DMS153 treated with DMSO at 0.1 percent for 48 hours (cell line): ENCODE data around the gene IPO4.
A peak's percentile ranks its signal among the peaks of the same experiment; 100 is the strongest.
"Not testable (repeated sequence)": the region's sequence is repeated elsewhere in the genome, so short reads cannot be mapped to it uniquely, and the experiment has no call there.

Experiments
- DNase-seq: peaks from one replicate; lab custom pipeline; 2025; ENCODE audit not compliant: unreplicated experiment; lab: John Stamatoyannopoulos, UW

Gene IPO4, protein sequence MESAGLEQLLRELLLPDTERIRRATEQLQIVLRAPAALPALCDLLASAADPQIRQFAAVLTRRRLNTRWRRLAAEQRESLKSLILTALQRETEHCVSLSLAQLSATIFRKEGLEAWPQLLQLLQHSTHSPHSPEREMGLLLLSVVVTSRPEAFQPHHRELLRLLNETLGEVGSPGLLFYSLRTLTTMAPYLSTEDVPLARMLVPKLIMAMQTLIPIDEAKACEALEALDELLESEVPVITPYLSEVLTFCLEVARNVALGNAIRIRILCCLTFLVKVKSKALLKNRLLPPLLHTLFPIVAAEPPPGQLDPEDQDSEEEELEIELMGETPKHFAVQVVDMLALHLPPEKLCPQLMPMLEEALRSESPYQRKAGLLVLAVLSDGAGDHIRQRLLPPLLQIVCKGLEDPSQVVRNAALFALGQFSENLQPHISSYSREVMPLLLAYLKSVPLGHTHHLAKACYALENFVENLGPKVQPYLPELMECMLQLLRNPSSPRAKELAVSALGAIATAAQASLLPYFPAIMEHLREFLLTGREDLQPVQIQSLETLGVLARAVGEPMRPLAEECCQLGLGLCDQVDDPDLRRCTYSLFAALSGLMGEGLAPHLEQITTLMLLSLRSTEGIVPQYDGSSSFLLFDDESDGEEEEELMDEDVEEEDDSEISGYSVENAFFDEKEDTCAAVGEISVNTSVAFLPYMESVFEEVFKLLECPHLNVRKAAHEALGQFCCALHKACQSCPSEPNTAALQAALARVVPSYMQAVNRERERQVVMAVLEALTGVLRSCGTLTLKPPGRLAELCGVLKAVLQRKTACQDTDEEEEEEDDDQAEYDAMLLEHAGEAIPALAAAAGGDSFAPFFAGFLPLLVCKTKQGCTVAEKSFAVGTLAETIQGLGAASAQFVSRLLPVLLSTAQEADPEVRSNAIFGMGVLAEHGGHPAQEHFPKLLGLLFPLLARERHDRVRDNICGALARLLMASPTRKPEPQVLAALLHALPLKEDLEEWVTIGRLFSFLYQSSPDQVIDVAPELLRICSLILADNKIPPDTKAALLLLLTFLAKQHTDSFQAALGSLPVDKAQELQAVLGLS

DNA sequence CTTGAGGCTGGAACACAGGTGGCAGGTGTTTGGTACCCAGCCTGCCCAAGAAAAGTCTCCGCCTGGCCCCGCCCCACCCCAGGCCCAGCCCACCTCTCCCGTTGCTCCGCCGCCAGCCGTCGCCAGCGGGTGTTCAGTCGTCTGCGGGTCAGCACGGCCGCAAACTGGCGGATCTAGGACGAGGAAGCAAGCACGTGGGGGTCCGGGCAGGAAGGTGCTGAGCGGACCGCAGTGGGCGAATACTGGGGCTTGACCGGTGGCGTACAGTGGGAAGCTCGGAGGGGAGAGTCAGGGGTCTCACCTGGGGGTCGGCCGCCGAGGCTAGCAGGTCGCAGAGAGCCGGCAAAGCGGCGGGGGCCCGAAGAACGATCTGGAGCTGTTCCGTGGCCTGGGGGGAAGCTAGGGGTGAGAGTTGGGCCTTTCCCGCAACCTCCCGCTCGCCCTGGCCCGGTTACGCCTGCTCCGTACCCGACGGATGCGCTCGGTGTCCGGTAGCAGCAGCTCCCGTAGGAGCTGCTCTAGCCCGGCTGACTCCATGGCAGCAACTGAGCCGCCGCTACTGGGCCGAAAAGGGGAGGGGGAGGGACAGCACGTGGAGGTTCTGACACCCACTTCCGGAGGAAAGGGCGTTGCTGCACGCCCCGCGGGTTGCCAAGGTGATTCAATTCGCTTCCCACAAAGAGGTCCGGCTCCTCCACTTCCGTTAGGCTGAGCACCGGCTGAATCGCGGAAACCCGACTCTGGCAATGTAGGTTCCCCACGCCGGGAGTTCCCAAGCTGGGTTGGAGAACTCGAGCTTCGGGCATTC lies at the start of gene IPO4:
IPO4 (minus strand) TSS at position 566 of the 808 bp plus-strand sequence; CDS start at position 537, 29 bp downstream.
- DNase-seq, result peak; percentile 95

DNA sequence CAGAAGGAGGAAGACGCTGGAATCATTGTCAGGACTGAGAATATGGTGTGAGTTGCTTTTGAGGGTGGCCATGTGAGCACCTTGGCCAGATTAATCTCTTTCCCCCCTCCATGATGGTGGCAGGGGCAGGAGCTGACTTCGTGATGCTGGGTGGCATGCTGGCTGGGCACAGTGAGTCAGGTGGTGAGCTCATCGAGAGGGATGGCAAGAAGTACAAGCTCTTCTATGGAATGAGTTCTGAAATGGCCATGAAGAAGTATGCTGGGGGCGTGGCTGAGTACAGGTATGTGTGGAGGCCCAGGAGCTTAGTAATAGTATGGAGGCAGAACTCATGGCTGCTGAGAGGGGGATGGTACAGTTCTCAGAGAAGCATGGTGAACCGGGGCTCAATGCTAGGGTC lies 49.5 kb upstream of the IPO4 start:
- no peak for DNase-seq

DNA sequence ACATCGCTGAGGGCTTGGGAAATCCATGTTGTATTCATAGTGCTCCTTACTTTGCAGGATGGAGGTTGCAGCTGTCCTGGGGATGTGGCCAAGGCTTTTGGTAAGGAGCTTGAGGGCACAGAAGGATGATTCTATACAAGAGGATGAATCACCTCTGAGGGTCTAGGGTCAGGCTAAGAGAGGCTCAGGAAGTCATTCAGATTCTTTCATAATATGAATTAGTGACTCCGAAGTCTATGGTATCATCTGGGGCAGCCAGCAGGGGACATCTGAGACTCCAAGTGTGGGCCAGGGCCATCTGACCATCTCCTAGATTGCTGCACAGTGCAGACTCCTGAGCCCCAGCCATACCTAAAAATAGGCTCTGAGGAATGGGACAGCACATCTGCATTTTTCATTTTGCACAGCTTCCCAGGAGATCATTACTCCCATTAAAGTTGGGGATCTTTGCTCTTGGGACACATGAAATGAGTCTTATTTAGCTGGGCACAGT lies 48.9 kb upstream of the IPO4 start:
- no peak for DNase-seq

DNA sequence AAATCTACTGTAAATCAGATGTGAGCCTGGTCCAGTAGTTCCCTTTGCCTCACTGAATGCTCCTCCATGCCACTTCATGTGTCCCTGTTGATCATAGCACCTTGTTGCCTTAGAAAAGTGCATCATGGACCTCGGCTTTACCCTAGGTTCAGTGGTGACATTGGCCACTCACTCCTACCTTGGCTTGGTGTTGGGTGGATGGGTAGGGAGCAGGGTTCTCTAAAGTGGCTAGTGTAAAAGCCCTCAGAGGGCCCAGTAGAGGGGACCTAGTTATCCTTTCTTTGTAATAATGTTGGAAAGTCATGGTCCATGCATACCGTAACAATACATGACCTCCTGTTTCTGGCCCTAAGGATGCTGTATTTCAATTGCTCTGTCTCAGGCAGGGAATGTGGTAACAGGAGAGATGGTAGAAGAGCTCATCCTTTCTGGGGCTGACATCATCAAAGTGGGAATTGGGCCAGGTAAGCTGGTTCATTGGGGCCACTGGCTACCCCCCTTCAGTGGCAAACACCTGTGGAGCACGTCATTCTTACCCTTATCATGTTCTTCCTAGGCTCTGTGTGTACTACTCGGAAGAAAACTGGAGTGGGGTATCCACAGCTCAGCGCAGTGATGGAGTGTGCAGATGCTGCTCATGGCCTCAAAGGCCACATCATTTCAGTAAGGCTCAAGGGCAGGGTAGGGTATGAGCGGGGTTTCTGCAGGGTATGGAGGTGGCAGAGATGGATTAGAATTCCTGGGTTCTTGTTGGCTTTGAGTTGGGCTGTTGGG lies 48.3 kb upstream of the IPO4 start:
- DNase-seq, result no peak

DNA sequence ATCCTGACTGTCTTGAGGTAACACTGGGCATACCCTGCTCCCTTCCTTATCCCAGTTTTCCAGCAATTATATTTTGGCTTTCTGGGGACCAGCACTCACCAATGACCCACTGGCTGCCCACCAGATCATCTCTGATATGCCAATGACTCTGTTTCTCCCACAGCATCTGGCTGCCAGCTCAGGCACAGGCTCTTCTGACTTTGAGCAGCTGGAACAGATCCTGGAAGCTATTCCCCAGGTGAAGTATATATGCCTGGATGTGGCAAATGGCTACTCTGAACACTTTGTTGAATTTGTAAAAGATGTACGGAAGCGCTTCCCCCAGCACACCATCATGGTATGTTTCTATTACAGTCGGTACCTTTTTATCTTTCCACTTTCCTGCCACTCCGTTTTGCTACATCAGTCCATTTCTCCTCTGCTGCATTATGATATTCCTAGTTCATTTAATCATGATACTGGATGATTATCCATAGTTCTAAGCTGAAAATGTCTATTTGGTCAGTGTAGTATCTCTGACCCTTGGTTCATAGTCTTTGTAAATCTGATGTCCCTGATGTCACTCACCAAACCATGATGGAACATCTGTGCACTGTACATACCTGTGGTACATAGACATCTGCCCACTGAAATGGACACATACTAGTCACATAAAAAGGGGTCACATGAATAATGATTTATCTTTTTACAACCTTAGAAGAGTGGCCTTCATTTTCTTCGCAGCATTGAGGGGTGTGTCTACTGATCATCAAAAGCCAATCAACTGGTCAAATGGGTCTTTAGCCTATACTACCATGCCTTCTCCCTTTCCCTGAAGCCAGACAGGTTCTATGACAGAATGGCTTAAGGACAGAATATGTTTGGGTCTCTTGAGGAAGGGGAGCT lies 47.4 kb upstream of the IPO4 start:
- DNase-seq, result no peak

DNA sequence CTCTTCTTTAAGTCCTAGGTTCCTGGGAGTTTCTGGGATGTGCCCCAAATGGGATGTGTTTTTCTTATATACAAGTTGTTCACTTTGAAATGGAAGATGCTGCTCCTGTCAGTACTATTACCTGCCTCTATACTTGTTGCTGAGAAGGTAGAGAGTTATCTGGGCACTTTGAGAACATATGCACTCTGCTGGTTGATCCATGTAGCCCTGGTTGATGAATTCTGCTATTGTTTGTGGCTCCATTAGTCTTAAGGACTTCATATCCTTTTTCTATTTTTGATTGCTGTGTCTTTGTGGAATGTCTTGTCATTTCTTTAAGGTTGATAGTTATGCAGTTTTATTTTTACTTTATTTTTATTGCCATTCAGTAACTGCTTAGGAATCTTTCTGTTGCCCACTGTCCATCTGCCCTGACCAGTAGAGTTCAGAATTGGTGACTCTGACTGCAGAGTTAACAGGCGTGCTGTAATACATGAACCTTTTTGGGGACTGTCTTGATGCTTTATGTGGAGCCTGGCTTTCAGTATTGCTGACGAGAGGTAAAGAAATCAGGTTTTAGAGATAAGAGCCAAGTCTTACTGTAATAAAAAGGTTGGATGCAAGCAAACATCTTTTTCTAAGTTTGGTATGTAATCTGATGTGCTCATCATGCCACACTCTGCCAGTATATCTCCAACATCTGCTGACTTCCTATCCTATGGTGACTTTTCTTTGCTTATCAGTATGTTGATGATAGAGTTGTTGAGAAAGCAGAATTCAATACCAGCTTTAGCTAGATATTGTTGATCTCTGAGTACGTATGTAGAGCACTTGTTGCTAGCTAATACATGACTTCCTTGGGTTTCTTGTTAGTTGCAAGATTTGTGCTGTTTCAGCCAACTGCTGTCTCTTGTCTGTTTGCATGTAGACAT lies 45.7 kb upstream of the IPO4 start:
- no peak for DNase-seq

DNA sequence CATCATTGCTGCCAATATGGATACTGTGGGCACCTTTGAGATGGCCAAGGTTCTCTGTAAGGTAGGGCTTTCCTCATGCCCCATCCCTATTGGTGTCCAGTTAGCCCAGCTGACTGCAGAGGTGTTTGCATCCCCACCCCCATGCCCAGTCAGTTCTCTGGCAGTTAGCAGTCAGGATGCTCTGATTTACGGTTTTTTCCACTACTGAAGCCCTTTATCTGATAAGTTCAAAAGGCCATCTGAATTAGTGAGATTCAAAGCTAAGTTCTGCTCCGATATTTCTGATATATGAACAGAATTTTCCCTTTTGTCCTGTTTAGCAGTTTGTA lies 44.9 kb upstream of the IPO4 start:
- no peak for DNase-seq

DNA sequence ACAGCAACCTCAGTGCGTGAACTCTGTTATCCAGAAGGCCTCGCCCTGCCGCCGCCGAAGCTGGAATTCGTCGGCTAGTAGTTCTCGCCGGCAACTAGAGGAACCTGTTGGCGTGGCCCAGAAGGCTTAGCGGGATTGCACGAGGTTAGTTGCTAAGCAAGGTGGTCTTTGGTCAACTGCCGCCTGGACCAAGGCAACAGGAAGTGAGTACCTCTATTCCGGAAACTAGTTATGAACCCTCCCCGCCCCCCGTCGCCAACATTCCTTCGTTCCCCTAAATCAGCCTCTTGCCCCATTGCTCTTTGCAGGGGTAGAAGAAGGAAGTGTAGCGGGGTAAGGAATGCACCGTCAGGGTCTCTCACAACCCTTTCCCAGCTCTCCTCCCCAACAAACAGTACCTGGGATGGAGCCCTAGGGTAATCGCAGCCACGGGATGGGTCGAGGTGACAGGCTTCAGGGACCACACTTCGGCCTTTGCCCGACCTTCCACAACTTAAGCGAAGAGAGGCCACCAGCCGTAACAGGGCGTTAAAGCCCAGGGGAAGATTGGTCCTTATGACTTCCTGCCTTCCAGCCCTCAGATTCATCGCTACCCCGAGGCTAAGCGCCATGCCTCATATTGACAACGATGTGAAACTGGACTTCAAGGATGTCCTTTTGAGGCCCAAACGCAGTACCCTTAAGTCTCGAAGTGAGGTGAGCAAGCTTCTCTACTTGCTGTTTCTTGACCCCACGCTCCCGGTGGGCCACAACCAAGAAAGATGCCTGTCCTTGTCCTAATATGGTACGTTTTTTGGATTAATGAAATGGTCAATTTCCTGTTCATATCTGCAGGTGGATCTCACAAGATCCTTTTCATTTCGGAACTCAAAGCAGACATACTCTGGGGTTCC lies 44.3 kb upstream of the IPO4 start, which contains the start of gene GMPR2:
GMPR2 (plus strand) TSS at position 285 of the 893 bp plus-strand sequence; CDS start at position 610, 325 bp downstream.
- peak; percentile 76 for DNase-seq

DNA sequence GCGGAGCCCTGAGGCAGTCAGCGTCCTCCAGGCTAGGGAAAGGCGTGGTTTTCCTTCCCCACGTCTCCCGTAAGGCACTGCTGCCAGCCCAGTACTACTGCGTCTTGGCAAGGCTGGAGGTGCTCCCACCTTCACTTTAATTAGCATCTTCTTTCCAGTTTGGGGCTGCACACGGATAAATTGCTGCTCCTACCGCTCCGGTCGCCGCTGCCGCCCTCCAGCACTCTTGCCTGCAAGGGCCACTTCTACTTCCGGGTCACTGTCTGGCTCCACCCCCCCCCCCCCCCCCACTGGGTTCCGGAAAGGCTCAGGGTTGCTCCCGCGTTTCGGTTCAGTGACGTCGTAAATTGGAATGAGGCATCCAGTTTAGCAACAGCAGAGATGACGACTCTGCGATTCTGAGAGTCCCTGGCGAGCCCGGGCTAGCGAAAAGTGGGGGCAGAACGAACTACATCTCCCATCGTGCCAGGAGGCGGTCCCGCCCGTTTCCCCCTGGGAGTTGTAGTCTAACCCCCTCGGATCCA lies 43.6 kb upstream of the IPO4 start, which contains the start of gene NEDD8:
NEDD8 (minus strand) TSS at position 247 of the 524 bp plus-strand sequence; CDS start at position 147, 100 bp downstream.
- peak; percentile 76 for DNase-seq

DNA sequence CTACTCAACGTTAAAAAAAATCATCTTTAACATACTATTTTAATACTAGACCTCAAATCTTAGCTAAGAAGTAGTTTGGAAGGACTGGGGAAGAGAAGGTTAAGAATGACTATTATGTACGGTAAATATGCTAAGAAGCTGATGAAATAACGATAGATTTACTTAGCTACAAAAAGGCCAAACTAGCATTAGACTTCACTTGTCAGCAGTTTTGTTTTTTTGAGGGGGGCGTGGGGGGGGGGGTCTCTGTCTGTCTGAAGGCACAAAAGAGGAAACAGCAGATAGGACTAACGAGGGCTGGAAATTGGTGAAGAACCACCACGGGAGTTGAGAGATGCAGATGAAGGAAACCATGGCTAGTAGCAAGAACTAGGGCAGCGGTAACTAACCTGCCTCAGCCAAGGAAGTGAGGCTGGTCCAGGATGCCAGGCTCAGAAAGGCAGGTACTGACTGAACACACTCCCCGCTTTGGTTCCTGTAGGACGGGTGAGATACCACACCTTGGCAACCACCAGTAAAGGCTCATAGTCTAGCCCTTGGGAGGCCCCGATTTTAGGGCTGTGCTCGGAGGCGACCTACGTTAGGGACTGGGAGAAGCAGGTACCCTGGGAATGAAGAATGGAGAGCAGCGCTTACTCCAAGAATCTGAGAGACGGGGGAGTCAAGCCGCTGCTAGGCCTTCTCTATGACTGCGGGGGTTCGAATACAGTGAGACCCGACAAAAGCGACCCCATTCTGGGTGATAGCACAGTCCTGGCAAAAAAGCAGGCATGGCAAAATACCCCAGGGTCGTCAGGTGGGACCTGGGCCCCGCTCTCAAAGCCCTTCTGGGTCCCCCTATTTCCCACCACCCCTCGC lies 42.9 kb upstream of the IPO4 start:
- no peak for DNase-seq

DNA sequence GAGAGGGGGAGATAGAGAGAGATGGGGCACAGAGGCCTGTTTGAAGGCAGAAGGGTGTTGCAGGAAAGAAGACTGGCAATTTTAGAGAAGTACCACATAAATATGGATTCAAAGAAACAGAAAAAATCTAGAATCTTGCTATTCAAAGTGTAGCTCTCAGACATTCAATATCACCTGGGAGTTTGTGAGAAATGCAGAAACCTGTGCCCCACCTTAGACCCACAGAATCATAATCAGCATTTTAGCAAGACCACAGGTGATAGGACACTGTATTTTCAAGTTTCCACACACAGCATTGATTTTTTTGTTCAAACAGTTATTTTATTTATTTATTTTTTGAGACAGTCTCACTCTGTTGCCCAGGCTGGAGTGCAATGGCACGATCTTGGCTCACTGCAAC lies 40.3 kb upstream of the IPO4 start:
- DNase-seq, result no peak

DNA sequence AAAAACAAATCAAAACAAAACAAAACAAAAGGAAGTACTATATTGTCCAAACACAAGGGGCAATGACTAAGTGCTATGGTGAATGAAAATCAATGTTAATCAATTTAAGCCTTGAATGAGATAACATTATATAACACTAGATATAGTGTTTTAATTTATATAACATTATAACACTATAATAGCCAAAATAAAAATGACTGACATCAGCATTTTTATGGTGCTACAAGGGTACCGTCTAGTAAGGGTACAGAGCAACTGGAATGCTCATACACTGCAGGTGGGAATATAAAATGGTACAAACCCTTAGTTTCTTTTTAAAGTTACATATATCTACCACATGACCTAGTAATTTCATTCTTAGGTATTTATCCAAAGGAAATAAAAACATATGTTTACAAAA lies 37.9 kb upstream of the IPO4 start:
- DNase-seq, result no peak

DNA sequence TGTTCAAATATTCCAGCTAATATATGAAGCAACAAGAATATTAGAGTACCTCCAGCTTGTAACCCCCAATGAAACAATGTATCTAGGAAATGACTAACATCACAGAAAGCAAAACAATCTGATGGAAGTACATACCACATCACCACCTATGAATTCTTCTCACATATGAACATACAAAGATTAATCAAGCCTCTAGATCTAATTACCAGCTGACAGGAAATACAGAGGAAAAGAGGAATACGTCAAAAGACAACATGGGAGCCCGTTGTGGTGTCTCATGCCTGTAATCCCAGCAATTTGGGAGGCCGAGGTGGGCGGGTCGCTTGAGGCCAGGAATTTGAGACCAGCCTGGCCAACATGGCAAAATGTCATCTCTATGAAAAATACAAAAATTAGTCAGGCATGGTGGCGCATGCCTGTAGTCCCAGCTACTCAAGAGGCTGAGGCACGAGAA lies 36.0 kb upstream of the IPO4 start:
- DNase-seq, result no peak

DNA sequence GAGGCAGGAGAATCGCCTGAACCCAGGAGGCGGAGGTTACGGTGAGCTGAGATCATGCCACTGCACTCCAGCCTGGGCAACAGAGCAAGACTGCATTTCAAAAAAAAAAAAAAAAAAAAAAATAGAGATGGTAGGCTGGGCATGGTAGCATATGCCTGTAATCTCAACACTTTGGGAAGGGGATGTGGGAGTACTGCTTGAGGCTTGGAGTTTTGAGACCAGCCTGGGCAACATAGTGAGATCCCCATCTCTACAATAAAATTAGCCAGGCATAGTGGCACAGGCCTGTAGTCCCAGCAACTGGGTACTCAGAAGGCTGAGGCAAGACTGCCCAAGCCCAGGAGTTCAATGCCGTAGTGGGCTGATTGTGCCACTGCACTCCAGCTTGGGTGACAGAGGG lies 34.4 kb upstream of the IPO4 start:
- not testable (repeated sequence) for DNase-seq

DNA sequence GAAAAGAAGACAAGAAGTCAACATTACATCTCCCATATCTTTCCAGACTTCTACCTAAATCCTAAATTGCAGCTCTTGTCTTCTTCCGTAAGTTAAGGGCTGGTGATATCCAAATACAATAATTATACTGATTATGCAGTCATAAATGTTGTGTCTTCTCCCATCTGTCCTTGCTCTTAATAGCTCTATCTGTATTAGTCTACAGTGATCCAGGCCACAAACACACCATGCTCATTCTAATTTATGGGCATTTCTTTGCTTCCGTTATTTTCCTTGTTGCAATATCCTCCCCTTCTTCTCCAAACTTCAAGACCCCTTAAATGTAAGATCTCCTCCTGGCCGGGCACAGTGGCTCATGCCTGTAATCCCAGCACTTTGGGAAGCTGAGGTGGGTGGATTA lies 30.9 kb upstream of the IPO4 start:
- no peak for DNase-seq
